AG10803 (cell line): ENCODE results near the gene ABCG8.
A peak's percentile ranks its signal among the peaks of the same experiment; 100 is the strongest.

Experiments used
- DNase-seq: peaks from one replicate; pipeline ENCODE4 v3.0.0; 2010; ENCODE audit warnings: low read depth
- H3K4me3 ChIP-seq: 2 replicates; pipeline ENCODE4 v1.5.1; 2011; ENCODE audit warnings: mild to moderate bottlenecking, low read length, control low read depth
- CTCF ChIP-seq: conservative IDR thresholded peaks from 2 replicates; pipeline ENCODE4 v1.5.1; 2011; ENCODE audit warnings: mild to moderate bottlenecking, low read length, control low read depth, inconsistent platforms

Gene ABCG8

GRCh38 chr2:43837831-43838559 lies 776 bp upstream of the ABCG8 start:
- DNase-seq, result no peak
- H3K4me3 ChIP-seq, result no peak overlapping the region
- TF ChIP-seq CTCF, result no peak

- no peak for TF ChIP-seq CTCF
- DNase-seq, result no peak
- no peak overlapping the region for H3K4me3 ChIP-seq
Observed at GRCh38 chr2:43839776-43840564, 1.2 kb downstream of the ABCG8 start.

- TF ChIP-seq CTCF, result no peak
- DNase-seq, result peak; percentile 3
- no peak overlapping the region for H3K4me3 ChIP-seq
Observed at GRCh38 chr2:43840965-43841364, 2.2 kb downstream of the ABCG8 start.

- no peak for TF ChIP-seq CTCF
- no peak for DNase-seq
- H3K4me3 ChIP-seq, result no peak overlapping the region
Observed at GRCh38 chr2:43841949-43842865, 3.4 kb downstream of the ABCG8 start.

GRCh38 chr2:43842866-43843226 lies 4.1 kb downstream of the ABCG8 start:
- no peak overlapping the region for H3K4me3 ChIP-seq
- no peak for TF ChIP-seq CTCF
- DNase-seq, result no peak

GRCh38 chr2:43845181-43845580 lies 6.4 kb downstream of the ABCG8 start:
- DNase-seq, result no peak
- no peak overlapping the region for H3K4me3 ChIP-seq
- TF ChIP-seq CTCF, result no peak
